HFFc6 (cell line): ENCODE data around the gene NOC3L. TPM values are rescaled to one million over a fixed set of nuclear protein-coding genes. Genes with fewer than 3 reads are reported as not detected.
A peak's percentile ranks its signal among the peaks of the same experiment; 100 is the strongest.
"Not testable (repeated sequence)": the region's sequence is repeated elsewhere in the genome, so short reads cannot be mapped to it uniquely, and the experiment has no call there.

Experiments used
- DNase-seq: peaks from one replicate; pipeline ENCODE4 v3.0.0-alpha.2; 2018
- H3K27ac Mint-ChIP-seq: 2 replicates; pipeline ENCODE4 v1.8.0; 2020; ENCODE audit warnings: mild to moderate bottlenecking, mixed read lengths
- H3K27me3 Mint-ChIP-seq: 2 replicates; pipeline ENCODE4 v1.8.0; 2021; ENCODE audit warnings: mild to moderate bottlenecking, moderate library complexity, mixed read lengths; ENCODE audit not compliant: insufficient read depth
- H3K36me3 Mint-ChIP-seq: 2 replicates; pipeline ENCODE4 v1.8.0; 2021; ENCODE audit warnings: low read depth, mixed read lengths
- H3K4me1 Mint-ChIP-seq: 2 replicates; pipeline ENCODE4 v1.8.0; 2020; ENCODE audit warnings: low read depth, mixed read lengths
- H3K4me3 Mint-ChIP-seq: 2 replicates; pipeline ENCODE4 v1.8.0; 2020; ENCODE audit warnings: mild to moderate bottlenecking, moderate library complexity, mixed read lengths
- H3K9me3 Mint-ChIP-seq: 2 replicates; pipeline ENCODE4 v1.8.0; 2020; ENCODE audit warnings: mild to moderate bottlenecking, mixed read lengths
- total RNA-seq, 6 experiments: library from RNA; stranded (reverse); fragmentation: NEBNext Ultra II Directional; extraction: Animal tissue kit (Norgen Biotek cat#: 25700); gene quantifications; 2 replicates in 1 of 6; 3 replicates in 5 of 6; pipeline ENCODE4 v1.2.3, GENCODE V29; 2021
- TF ChIP-seq, protein P1 (sequence below): fragments of 200-600 bp; sonication (generic); IDR thresholded peaks from 2 replicates; pipeline ENCODE4 v1.5.0; 2021; ENCODE audit warnings: antibody characterized with exemption, mild to moderate bottlenecking

NOC3L gene
- total RNA-seq, 6 experiments from 2014 or later = 21.6 to 29.1 (median 25.3) TPM

- H3K9me3 Mint-ChIP-seq = no peaks in the 10 kb centered on the region
- H3K27ac Mint-ChIP-seq = no peak overlapping the region
- TF ChIP-seq, protein P1, sequence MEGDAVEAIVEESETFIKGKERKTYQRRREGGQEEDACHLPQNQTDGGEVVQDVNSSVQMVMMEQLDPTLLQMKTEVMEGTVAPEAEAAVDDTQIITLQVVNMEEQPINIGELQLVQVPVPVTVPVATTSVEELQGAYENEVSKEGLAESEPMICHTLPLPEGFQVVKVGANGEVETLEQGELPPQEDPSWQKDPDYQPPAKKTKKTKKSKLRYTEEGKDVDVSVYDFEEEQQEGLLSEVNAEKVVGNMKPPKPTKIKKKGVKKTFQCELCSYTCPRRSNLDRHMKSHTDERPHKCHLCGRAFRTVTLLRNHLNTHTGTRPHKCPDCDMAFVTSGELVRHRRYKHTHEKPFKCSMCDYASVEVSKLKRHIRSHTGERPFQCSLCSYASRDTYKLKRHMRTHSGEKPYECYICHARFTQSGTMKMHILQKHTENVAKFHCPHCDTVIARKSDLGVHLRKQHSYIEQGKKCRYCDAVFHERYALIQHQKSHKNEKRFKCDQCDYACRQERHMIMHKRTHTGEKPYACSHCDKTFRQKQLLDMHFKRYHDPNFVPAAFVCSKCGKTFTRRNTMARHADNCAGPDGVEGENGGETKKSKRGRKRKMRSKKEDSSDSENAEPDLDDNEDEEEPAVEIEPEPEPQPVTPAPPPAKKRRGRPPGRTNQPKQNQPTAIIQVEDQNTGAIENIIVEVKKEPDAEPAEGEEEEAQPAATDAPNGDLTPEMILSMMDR = no peak; the same call in 1 of the 2 replicates
- H3K36me3 Mint-ChIP-seq = no peaks in the 10 kb centered on the region; the same call in 1 of the 2 replicates
- peaks cover 21% of the 10 kb centered on the region for H3K4me1 Mint-ChIP-seq
- H3K4me3 Mint-ChIP-seq = no peak overlapping the region
- no peak for DNase-seq
- peaks cover 3% of the 10 kb centered on the region for H3K27me3 Mint-ChIP-seq
These were observed 36.0 kb upstream of the NOC3L start for GRCh38 chr10:94398762-94399161.

- TF ChIP-seq, protein P1 = no peak
- no peaks in the 10 kb centered on the region; the same call in 1 of the 2 replicates for H3K36me3 Mint-ChIP-seq
- H3K27ac Mint-ChIP-seq = peak overlapping the region; percentile 55
- H3K4me3 Mint-ChIP-seq = peak overlapping the region; percentile 64
- H3K27me3 Mint-ChIP-seq = peaks cover 3% of the 10 kb centered on the region
- peaks cover 21% of the 10 kb centered on the region for H3K4me1 Mint-ChIP-seq
- DNase-seq = peak; percentile 62
- no peaks in the 10 kb centered on the region for H3K9me3 Mint-ChIP-seq
These were observed 35.0 kb upstream of the NOC3L start for GRCh38 chr10:94397549-94398370.

- DNase-seq, H3K4me1 Mint-ChIP-seq, H3K36me3 Mint-ChIP-seq, H3K9me3 Mint-ChIP-seq, H3K4me3 Mint-ChIP-seq, H3K27me3 Mint-ChIP-seq, H3K27ac Mint-ChIP-seq: not testable (repeated sequence)
These were observed 29.4 kb upstream of the NOC3L start for GRCh38 chr10:94392117-94392516.

GRCh38 chr10:94385733-94386132 is 23.0 kb upstream of the NOC3L start:
- H3K27ac Mint-ChIP-seq, H3K36me3 Mint-ChIP-seq, DNase-seq, H3K9me3 Mint-ChIP-seq, H3K27me3 Mint-ChIP-seq: not testable (repeated sequence)
- Mint-ChIP-seq H3K4me3 (peak overlapping the region; percentile 31), H3K4me1 (peaks cover 22% of the 10 kb centered on the region)

- peaks cover 5% of the 10 kb centered on the region for H3K36me3 Mint-ChIP-seq
- H3K9me3 Mint-ChIP-seq = peaks cover 3% of the 10 kb centered on the region; the same call in 1 of the 2 replicates
- TF ChIP-seq, protein P1 = no peak
- H3K4me1 Mint-ChIP-seq = peaks cover 21% of the 10 kb centered on the region
- H3K4me3 Mint-ChIP-seq = no peak overlapping the region
- no peak for DNase-seq
- no peak overlapping the region for H3K27ac Mint-ChIP-seq
- H3K27me3 Mint-ChIP-seq = peaks cover 5% of the 10 kb centered on the region; the same call in 1 of the 2 replicates
These were observed 20.8 kb upstream of the NOC3L start for GRCh38 chr10:94383530-94383929.

DNA sequence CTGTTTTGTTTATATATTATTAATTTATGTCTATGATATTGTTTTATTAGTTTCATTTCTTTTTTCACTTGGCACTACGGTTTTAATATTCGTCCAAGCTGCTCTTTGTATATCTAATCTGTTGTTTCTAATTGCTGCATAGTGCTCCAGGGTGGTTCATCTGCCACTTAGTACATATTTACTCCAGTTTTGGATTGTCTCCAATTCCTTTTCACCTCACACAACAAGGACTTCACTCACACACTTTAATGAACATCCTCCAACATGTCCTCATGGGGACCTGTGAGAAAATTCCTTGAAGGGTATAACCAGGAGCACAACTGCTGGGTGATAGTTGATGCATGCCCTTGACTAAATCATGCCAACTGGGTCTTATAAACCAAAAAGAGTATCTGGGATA is 14.1 kb upstream of the NOC3L start:
- Mint-ChIP-seq H3K27ac (no peak overlapping the region), H3K4me3 (no peak overlapping the region), H3K9me3 (peaks cover 3% of the 10 kb centered on the region; the same call in 1 of the 2 replicates), H3K27me3 (peaks cover 13% of the 10 kb centered on the region), H3K4me1 (peaks cover 14% of the 10 kb centered on the region), H3K36me3 (peaks cover 5% of the 10 kb centered on the region)
- no peak for DNase-seq
- TF ChIP-seq, protein P1 = no peak
